ENCODE data around the gene ZCCHC24.

ZCCHC24 gene

GRCh38 chr10:79396520-79396919 lies 48.9 kb downstream of the ZCCHC24 start:
- H3K27me3 ChIP-seq (ENCODE audit: insufficient read depth, insufficient read length), result no peaks in the 10 kb centered on the region
- H3K36me3 ChIP-seq (ENCODE audit: insufficient read depth, insufficient read length, low read length), result peaks cover 19% of the 10 kb centered on the region
- H3K9me3 ChIP-seq (ENCODE audit: insufficient read depth, low read length), result no peaks in the 10 kb centered on the region
- DNase-seq (ENCODE audit: low read depth, low spot score), result no peak
- TF ChIP-seq ZNF274 (IDR thresholded peaks at IDR 0.05; ENCODE audit: low read depth, low read length) (no peak), SUZ12 (IDR thresholded peaks at IDR 0.05; ENCODE audit: extremely low read depth, insufficient read depth, insufficient read length) (no peak), YY1 (IDR thresholded peaks at IDR 0.05; ENCODE audit: insufficient read depth, insufficient read length) (no peak)
- H3K4me1 ChIP-seq (ENCODE audit: insufficient read depth, insufficient read length), result peaks cover 2% of the 10 kb centered on the region
- no peak overlapping the region for H3K4me3 ChIP-seq (ENCODE audit: insufficient read length, low read depth)
- H3K9ac ChIP-seq (ENCODE audit: insufficient read length, low read depth), result no peak overlapping the region

GRCh38 chr10:79394664-79395063 lies 50.8 kb downstream of the ZCCHC24 start:
- Histone ChIP-seq H3K9me3 (ENCODE audit: insufficient read depth, low read length) (no peaks in the 10 kb centered on the region), H3K9ac (ENCODE audit: insufficient read length, low read depth) (no peak overlapping the region), H3K36me3 (ENCODE audit: insufficient read depth, insufficient read length, low read length) (peaks cover 22% of the 10 kb centered on the region), H3K27me3 (ENCODE audit: insufficient read depth, insufficient read length) (no peaks in the 10 kb centered on the region), H3K4me1 (ENCODE audit: insufficient read depth, insufficient read length) (no peaks in the 10 kb centered on the region), H3K4me3 (ENCODE audit: insufficient read length, low read depth) (no peak overlapping the region)
- no peak for TF ChIP-seq YY1 (IDR thresholded peaks at IDR 0.05; ENCODE audit: insufficient read depth, insufficient read length)
- no peak for TF ChIP-seq SUZ12 (IDR thresholded peaks at IDR 0.05; ENCODE audit: extremely low read depth, insufficient read depth, insufficient read length)
- no peak for TF ChIP-seq ZNF274 (IDR thresholded peaks at IDR 0.05; ENCODE audit: low read depth, low read length)
- no peak for DNase-seq (ENCODE audit: low read depth, low spot score)

- Histone ChIP-seq H3K36me3 (ENCODE audit: insufficient read depth, insufficient read length, low read length) (peaks cover 22% of the 10 kb centered on the region), H3K4me1 (ENCODE audit: insufficient read depth, insufficient read length) (no peaks in the 10 kb centered on the region), H3K4me3 (ENCODE audit: insufficient read length, low read depth) (no peak overlapping the region), H3K9me3 (ENCODE audit: insufficient read depth, low read length) (no peaks in the 10 kb centered on the region), H3K27me3 (ENCODE audit: insufficient read depth, insufficient read length) (no peaks in the 10 kb centered on the region), H3K9ac (ENCODE audit: insufficient read length, low read depth) (no peak overlapping the region)
- TF ChIP-seq SUZ12 (IDR thresholded peaks at IDR 0.05; ENCODE audit: extremely low read depth, insufficient read depth, insufficient read length) (no peak), YY1 (IDR thresholded peaks at IDR 0.05; ENCODE audit: insufficient read depth, insufficient read length) (no peak), ZNF274 (IDR thresholded peaks at IDR 0.05; ENCODE audit: low read depth, low read length) (no peak)
- DNase-seq (ENCODE audit: low read depth, low spot score), result no peak
These were observed 51.4 kb downstream of the ZCCHC24 start for GRCh38 chr10:79393924-79394610.

GRCh38 chr10:79393221-79393923 lies 52.1 kb downstream of the ZCCHC24 start:
- no peak for DNase-seq (ENCODE audit: low read depth, low spot score)
- H3K9me3 ChIP-seq (ENCODE audit: insufficient read depth, low read length), result no peaks in the 10 kb centered on the region
- H3K4me3 ChIP-seq (ENCODE audit: insufficient read length, low read depth), result no peak overlapping the region
- no peaks in the 10 kb centered on the region for H3K27me3 ChIP-seq (ENCODE audit: insufficient read depth, insufficient read length)
- TF ChIP-seq ZNF274 (IDR thresholded peaks at IDR 0.05; ENCODE audit: low read depth, low read length) (no peak), SUZ12 (IDR thresholded peaks at IDR 0.05; ENCODE audit: extremely low read depth, insufficient read depth, insufficient read length) (no peak)
- no peaks in the 10 kb centered on the region for H3K4me1 ChIP-seq (ENCODE audit: insufficient read depth, insufficient read length)
- no peak overlapping the region for H3K9ac ChIP-seq (ENCODE audit: insufficient read length, low read depth)
- peaks cover 21% of the 10 kb centered on the region for H3K36me3 ChIP-seq (ENCODE audit: insufficient read depth, insufficient read length, low read length)

GRCh38 chr10:79392506-79393176 lies 52.8 kb downstream of the ZCCHC24 start:
- Histone ChIP-seq H3K4me3 (ENCODE audit: insufficient read length, low read depth) (no peak overlapping the region), H3K36me3 (ENCODE audit: insufficient read depth, insufficient read length, low read length) (peaks cover 14% of the 10 kb centered on the region), H3K27me3 (ENCODE audit: insufficient read depth, insufficient read length) (no peaks in the 10 kb centered on the region), H3K9me3 (ENCODE audit: insufficient read depth, low read length) (no peaks in the 10 kb centered on the region), H3K9ac (ENCODE audit: insufficient read length, low read depth) (no peak overlapping the region), H3K4me1 (ENCODE audit: insufficient read depth, insufficient read length) (no peaks in the 10 kb centered on the region)
- no peak for DNase-seq (ENCODE audit: low read depth, low spot score)
- TF ChIP-seq ZNF274 (IDR thresholded peaks at IDR 0.05; ENCODE audit: low read depth, low read length) (no peak), SUZ12 (IDR thresholded peaks at IDR 0.05; ENCODE audit: extremely low read depth, insufficient read depth, insufficient read length) (no peak), YY1 (IDR thresholded peaks at IDR 0.05; ENCODE audit: insufficient read depth, insufficient read length) (no peak)

GRCh38 chr10:79392020-79392398 lies 53.4 kb downstream of the ZCCHC24 start:
- no peaks in the 10 kb centered on the region for H3K4me1 ChIP-seq (ENCODE audit: insufficient read depth, insufficient read length)

More at GRCh38 chr10:79392020-79392398, 53.4 kb downstream of the ZCCHC24 start:
- peaks cover 14% of the 10 kb centered on the region for H3K36me3 ChIP-seq (ENCODE audit: insufficient read depth, insufficient read length, low read length)
- no peaks in the 10 kb centered on the region for H3K27me3 ChIP-seq (ENCODE audit: insufficient read depth, insufficient read length)
- no peak for DNase-seq (ENCODE audit: low read depth, low spot score)
- no peak overlapping the region for H3K9ac ChIP-seq (ENCODE audit: insufficient read length, low read depth)
- TF ChIP-seq YY1 (IDR thresholded peaks at IDR 0.05; ENCODE audit: insufficient read depth, insufficient read length) (no peak), ZNF274 (IDR thresholded peaks at IDR 0.05; ENCODE audit: low read depth, low read length) (no peak), SUZ12 (IDR thresholded peaks at IDR 0.05; ENCODE audit: extremely low read depth, insufficient read depth, insufficient read length) (no peak)
- H3K9me3 ChIP-seq (ENCODE audit: insufficient read depth, low read length), result no peaks in the 10 kb centered on the region
- no peak overlapping the region for H3K4me3 ChIP-seq (ENCODE audit: insufficient read length, low read depth)

Data from NT2/D1 (cell line).